ENCODE results near the gene COG5.
"Not testable (repeated sequence)": the region's sequence is repeated elsewhere in the genome, so short reads cannot be mapped to it uniquely, and the experiment has no call there.

The COG5 gene

GRCh38 chr7:107248551-107249316, 315.0 kb downstream of the COG5 start:
- H3K27me3 ChIP-seq (ENCODE audit: insufficient read depth, insufficient read length): no peaks in the 10 kb centered on the region
- DNase-seq (ENCODE audit: low read depth, low spot score): no peak
- no peak overlapping the region for H3K9ac ChIP-seq (ENCODE audit: insufficient read length, low read depth)
- no peak overlapping the region for H3K4me3 ChIP-seq (ENCODE audit: insufficient read length, low read depth)
- H3K36me3 ChIP-seq (ENCODE audit: insufficient read depth, insufficient read length, low read length): no peaks in the 10 kb centered on the region
- H3K4me1 ChIP-seq (ENCODE audit: insufficient read depth, insufficient read length): no peaks in the 10 kb centered on the region
- no peaks in the 10 kb centered on the region for H3K9me3 ChIP-seq (ENCODE audit: insufficient read depth, low read length)
- TF ChIP-seq ZNF274 (IDR thresholded peaks at IDR 0.05; ENCODE audit: low read depth, low read length): no peak
- no peak for TF ChIP-seq YY1 (IDR thresholded peaks at IDR 0.05; ENCODE audit: insufficient read depth, insufficient read length)
- no peak for TF ChIP-seq SUZ12 (IDR thresholded peaks at IDR 0.05; ENCODE audit: extremely low read depth, insufficient read depth, insufficient read length)

GRCh38 chr7:107246836-107247235, 316.9 kb downstream of the COG5 start:
- H3K4me3 ChIP-seq (ENCODE audit: insufficient read length, low read depth); H3K36me3 ChIP-seq (ENCODE audit: insufficient read depth, insufficient read length, low read length); DNase-seq (ENCODE audit: low read depth, low spot score); H3K9me3 ChIP-seq (ENCODE audit: insufficient read depth, low read length); H3K27me3 ChIP-seq (ENCODE audit: insufficient read depth, insufficient read length); H3K9ac ChIP-seq (ENCODE audit: insufficient read length, low read depth); H3K4me1 ChIP-seq (ENCODE audit: insufficient read depth, insufficient read length): not testable (repeated sequence)

GRCh38 chr7:107244613-107245012, 319.1 kb downstream of the COG5 start:
- peaks cover 2% of the 10 kb centered on the region for H3K4me1 ChIP-seq (ENCODE audit: insufficient read depth, insufficient read length)
- H3K9ac ChIP-seq (ENCODE audit: insufficient read length, low read depth): no peak overlapping the region
- no peak for DNase-seq (ENCODE audit: low read depth, low spot score)
- H3K36me3 ChIP-seq (ENCODE audit: insufficient read depth, insufficient read length, low read length): no peaks in the 10 kb centered on the region
- H3K9me3 ChIP-seq (ENCODE audit: insufficient read depth, low read length): no peaks in the 10 kb centered on the region
- H3K4me3 ChIP-seq (ENCODE audit: insufficient read length, low read depth): no peak overlapping the region
- no peaks in the 10 kb centered on the region for H3K27me3 ChIP-seq (ENCODE audit: insufficient read depth, insufficient read length)
- TF ChIP-seq YY1 (IDR thresholded peaks at IDR 0.05; ENCODE audit: insufficient read depth, insufficient read length) (no peak), ZNF274 (IDR thresholded peaks at IDR 0.05; ENCODE audit: low read depth, low read length) (no peak), SUZ12 (IDR thresholded peaks at IDR 0.05; ENCODE audit: extremely low read depth, insufficient read depth, insufficient read length) (no peak)

- Histone ChIP-seq H3K36me3 (ENCODE audit: insufficient read depth, insufficient read length, low read length) (no peaks in the 10 kb centered on the region), H3K4me3 (ENCODE audit: insufficient read length, low read depth) (no peak overlapping the region), H3K27me3 (ENCODE audit: insufficient read depth, insufficient read length) (no peaks in the 10 kb centered on the region), H3K4me1 (ENCODE audit: insufficient read depth, insufficient read length) (peaks cover 2% of the 10 kb centered on the region), H3K9ac (ENCODE audit: insufficient read length, low read depth) (no peak overlapping the region), H3K9me3 (ENCODE audit: insufficient read depth, low read length) (no peaks in the 10 kb centered on the region)
- TF ChIP-seq ZNF274 (IDR thresholded peaks at IDR 0.05; ENCODE audit: low read depth, low read length) (no peak), YY1 (IDR thresholded peaks at IDR 0.05; ENCODE audit: insufficient read depth, insufficient read length) (no peak), SUZ12 (IDR thresholded peaks at IDR 0.05; ENCODE audit: extremely low read depth, insufficient read depth, insufficient read length) (no peak)
- DNase-seq (ENCODE audit: low read depth, low spot score): no peak
Observed at GRCh38 chr7:107242267-107242666, 321.5 kb downstream of the COG5 start.

GRCh38 chr7:107237451-107237850, 326.3 kb downstream of the COG5 start:
- TF ChIP-seq YY1 (IDR thresholded peaks at IDR 0.05; ENCODE audit: insufficient read depth, insufficient read length) (no peak), SUZ12 (IDR thresholded peaks at IDR 0.05; ENCODE audit: extremely low read depth, insufficient read depth, insufficient read length) (no peak), ZNF274 (IDR thresholded peaks at IDR 0.05; ENCODE audit: low read depth, low read length) (no peak)
- H3K27me3 ChIP-seq (ENCODE audit: insufficient read depth, insufficient read length): no peaks in the 10 kb centered on the region
- no peak overlapping the region for H3K9ac ChIP-seq (ENCODE audit: insufficient read length, low read depth)
- no peak for DNase-seq (ENCODE audit: low read depth, low spot score)
- no peaks in the 10 kb centered on the region for H3K4me1 ChIP-seq (ENCODE audit: insufficient read depth, insufficient read length)
- no peaks in the 10 kb centered on the region for H3K9me3 ChIP-seq (ENCODE audit: insufficient read depth, low read length)
- H3K4me3 ChIP-seq (ENCODE audit: insufficient read length, low read depth): no peak overlapping the region
- no peaks in the 10 kb centered on the region for H3K36me3 ChIP-seq (ENCODE audit: insufficient read depth, insufficient read length, low read length)

GRCh38 chr7:107236862-107237261, 326.9 kb downstream of the COG5 start:
- no peaks in the 10 kb centered on the region for H3K9me3 ChIP-seq (ENCODE audit: insufficient read depth, low read length)
- no peaks in the 10 kb centered on the region for H3K36me3 ChIP-seq (ENCODE audit: insufficient read depth, insufficient read length, low read length)
- no peaks in the 10 kb centered on the region for H3K27me3 ChIP-seq (ENCODE audit: insufficient read depth, insufficient read length)
- no peaks in the 10 kb centered on the region for H3K4me1 ChIP-seq (ENCODE audit: insufficient read depth, insufficient read length)
- H3K4me3 ChIP-seq (ENCODE audit: insufficient read length, low read depth): no peak overlapping the region
- no peak overlapping the region for H3K9ac ChIP-seq (ENCODE audit: insufficient read length, low read depth)
- no peak for TF ChIP-seq SUZ12 (IDR thresholded peaks at IDR 0.05; ENCODE audit: extremely low read depth, insufficient read depth, insufficient read length)
- TF ChIP-seq ZNF274 (IDR thresholded peaks at IDR 0.05; ENCODE audit: low read depth, low read length): no peak
- TF ChIP-seq YY1 (IDR thresholded peaks at IDR 0.05; ENCODE audit: insufficient read depth, insufficient read length): no peak
- DNase-seq (ENCODE audit: low read depth, low spot score): no peak

GRCh38 chr7:107234436-107234835, 329.3 kb downstream of the COG5 start:
- no peaks in the 10 kb centered on the region for H3K36me3 ChIP-seq (ENCODE audit: insufficient read depth, insufficient read length, low read length)
- TF ChIP-seq ZNF274 (IDR thresholded peaks at IDR 0.05; ENCODE audit: low read depth, low read length): no peak
- no peak for TF ChIP-seq SUZ12 (IDR thresholded peaks at IDR 0.05; ENCODE audit: extremely low read depth, insufficient read depth, insufficient read length)
- no peak for TF ChIP-seq YY1 (IDR thresholded peaks at IDR 0.05; ENCODE audit: insufficient read depth, insufficient read length)
- no peak overlapping the region for H3K9ac ChIP-seq (ENCODE audit: insufficient read length, low read depth)
- DNase-seq (ENCODE audit: low read depth, low spot score): no peak
- no peaks in the 10 kb centered on the region for H3K4me1 ChIP-seq (ENCODE audit: insufficient read depth, insufficient read length)
- H3K9me3 ChIP-seq (ENCODE audit: insufficient read depth, low read length): no peaks in the 10 kb centered on the region
- H3K27me3 ChIP-seq (ENCODE audit: insufficient read depth, insufficient read length): no peaks in the 10 kb centered on the region
- H3K4me3 ChIP-seq (ENCODE audit: insufficient read length, low read depth): no peak overlapping the region

Data from NT2/D1 (cell line).